HG02678 (cell line): ENCODE data around the gene NPY2R.

ENCODE experiments used
- ATAC-seq: cut with Tn5 transposase; IDR thresholded peaks from one replicate; pipeline ENCODE4 v1.9.1; 2021; ENCODE audit warnings: mild to moderate bottlenecking, moderate library complexity; ENCODE audit not compliant: unreplicated experiment

NPY2R gene

DNA sequence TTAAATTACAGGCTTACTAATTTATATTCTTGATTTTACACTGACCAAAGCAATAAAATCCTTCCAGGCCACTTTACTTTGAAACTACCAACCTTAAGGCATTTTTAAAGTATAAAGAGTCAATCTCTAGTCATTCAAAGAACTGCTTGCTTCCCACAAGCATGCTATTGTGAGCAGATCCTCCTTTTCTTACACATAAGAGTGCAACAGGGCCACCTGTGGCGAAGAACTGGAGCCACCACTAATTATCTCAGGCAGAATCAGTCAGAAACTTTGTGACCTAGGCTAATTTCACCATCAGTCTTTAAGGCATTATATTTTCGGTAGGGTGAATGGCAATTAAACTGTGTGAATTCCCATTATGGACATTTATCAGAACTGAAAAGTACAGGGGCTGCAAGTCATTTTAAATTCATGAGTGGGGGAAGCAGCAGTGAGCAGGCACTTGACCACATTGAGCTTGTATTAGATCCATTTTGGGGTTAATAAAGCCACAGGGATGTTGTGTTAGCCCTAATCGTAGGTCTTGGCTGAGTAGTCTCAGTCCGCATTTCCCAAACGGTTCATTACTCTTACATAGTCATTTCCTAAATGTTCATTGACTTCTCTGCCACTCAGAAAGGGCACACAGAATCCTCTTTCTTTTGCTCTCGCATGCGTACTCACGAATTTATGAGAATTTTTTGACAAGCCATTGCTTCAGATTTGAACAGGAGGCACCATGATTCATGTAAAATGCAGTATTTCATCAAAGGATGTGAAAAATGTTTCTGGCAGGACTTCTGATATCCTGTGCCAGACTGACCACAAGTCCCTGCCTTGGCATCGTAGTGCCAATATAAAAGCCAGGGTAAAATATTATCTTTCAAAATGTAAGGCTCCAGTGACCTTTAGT, 39.8 kb downstream of the NPY2R start:
- no peak for ATAC-seq

DNA sequence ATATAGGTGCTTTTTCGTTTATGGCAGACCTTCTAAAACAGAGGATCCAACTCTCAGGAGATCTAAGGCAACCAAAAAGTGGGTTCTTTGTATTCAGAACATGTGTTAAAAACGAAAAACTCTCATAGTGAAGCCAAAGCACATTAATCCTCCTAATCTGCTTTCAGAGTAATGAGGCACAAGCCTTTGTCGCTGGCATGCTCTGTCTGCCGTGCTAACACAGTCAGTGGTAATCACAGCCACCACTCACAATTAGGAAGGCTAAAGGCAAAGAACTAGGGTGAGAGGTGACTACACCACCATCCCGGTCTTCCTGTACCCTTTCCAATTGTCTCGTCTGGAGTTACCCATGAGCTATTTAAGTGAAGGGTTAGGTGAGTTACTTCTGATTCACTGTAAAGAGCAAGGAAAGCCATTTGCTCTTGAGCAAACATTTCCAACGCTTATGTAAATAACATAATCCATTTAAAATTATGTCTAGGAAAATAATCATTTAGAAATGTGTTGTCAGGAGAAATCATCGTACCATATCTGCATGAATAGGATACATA, 40.7 kb downstream of the NPY2R start:
- no peak for ATAC-seq

DNA sequence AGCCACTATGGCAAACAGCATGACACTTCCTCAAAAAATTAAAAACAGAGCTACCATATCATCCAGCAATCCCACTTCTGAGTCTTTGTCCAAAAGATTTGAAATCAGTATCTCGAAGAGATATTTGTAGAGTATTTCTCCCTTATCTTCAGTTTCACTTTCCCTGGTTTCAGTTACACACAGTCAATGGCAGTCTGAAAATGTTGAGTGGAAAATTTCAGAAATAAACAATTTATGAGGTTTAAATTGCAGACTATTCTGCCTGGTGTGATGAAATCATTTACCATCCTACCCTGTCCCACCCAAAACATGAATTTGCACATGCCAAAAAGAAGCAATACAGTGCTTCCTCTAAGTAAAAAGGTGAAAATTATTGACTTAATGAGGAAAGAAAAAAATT, 43.9 kb downstream of the NPY2R start:
- ATAC-seq = no peak

DNA sequence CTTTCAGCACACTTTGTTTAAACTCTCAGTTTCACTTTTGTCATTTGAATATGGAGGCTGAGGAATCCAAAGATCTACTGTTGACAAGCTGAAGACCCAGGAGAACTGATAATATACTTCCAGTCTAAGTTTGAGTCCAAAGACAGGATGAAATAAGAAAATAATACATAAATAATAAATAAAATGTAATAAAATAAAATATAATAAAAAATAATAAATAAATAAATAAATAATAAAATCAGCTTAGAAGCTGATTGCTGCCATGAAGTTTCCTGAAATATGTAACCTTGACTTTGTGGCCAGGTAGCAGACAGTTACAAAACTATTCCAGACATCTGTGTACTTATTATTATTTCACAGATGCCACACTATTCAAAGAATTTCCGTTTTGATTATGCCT, 55.0 kb downstream of the NPY2R start:
- no peak for ATAC-seq

DNA sequence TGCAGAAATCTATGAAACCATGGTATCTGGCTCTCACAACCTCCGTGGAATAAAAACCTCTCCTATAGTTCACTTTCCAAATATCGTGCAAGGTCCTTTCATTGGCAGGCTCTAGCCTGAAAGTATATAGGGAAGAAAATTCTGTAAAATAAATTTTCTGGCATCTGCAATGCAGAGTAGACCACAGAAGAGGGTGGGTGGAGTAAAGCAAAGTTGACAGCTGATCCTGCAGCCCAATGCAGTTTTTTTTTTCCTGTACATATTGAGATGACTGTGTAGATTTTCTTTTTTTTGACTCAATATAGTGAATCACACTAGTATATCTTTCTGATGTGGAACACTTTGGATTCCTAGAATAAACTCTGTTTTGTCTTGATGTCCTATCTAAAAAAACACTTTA, 56.7 kb downstream of the NPY2R start:
- ATAC-seq = no peak
